Prostate gland (tissue), 2 donors: ENCODE measurements around the gene ATXN1. TPM values are rescaled to one million over a fixed set of nuclear protein-coding genes. Genes with fewer than 3 reads are reported as not detected.

Experiments
- DNase-seq: peaks from one replicate; pipeline ENCODE4 v3.0.0-alpha.2; 2019; ENCODE audit warnings: low spot score
- H3K27ac ChIP-seq, 2 donors: fragments of 200-600 bp; sonication (generic); 2 replicates each; pipeline ENCODE4 v1.5.1; 2017 to 2019
- H3K27me3 ChIP-seq: fragments of 200-600 bp; sonication (generic); replicated peaks from 2 replicates; pipeline ENCODE4 v1.5.1; 2019; ENCODE audit not compliant: insufficient read depth
- H3K36me3 ChIP-seq, 2 donors: fragments of 200-600 bp; sonication (generic); 1 replicate in 1 of 2; 2 replicates in 1 of 2; pipeline versions ENCODE4 v1.5.1 to v1.8.1; 2017 to 2019
- H3K4me1 ChIP-seq: fragments of 200-600 bp; sonication (generic); replicated peaks from 2 replicates; pipeline ENCODE4 v1.5.1; 2019
- H3K4me3 ChIP-seq, 2 donors: fragments of 200-600 bp; sonication (generic); 2 replicates each; pipeline ENCODE4 v1.5.1; 2017 to 2019
- H3K9me3 ChIP-seq: fragments of 200-600 bp; sonication (generic); 2 replicates; pipeline ENCODE4 v1.5.1; 2017
- POLR2A ChIP-seq: fragments of 450-650 bp; IDR thresholded peaks from one replicate; pipeline ENCODE4 v1.6.1; 2016; ENCODE audit warnings: antibody characterized with exemption, mild to moderate bottlenecking
- POLR2AphosphoS5 ChIP-seq: sonication (generic); formaldehyde crosslinking; IDR thresholded peaks from one replicate; pipeline ENCODE4 v1.6.1; 2017; ENCODE audit warnings: antibody characterized with exemption
- WGBS: methylation state at CpG from one replicate; pipeline ENCODE4 v1.1.5; 2018; 5-methylcytosine and 5-hydroxymethylcytosine counted together
- intact Hi-C: fragments of 100-400 bp; cut with DNase I; formaldehyde crosslinking; loops from one replicate; pipeline ENCODE4 v1.14.2; 2022
- total RNA-seq, 2 donors: library from RNA; depleted of rRNA; stranded (reverse); fragments of >200 nt; gene quantifications; one replicate each; pipeline ENCODE4 v1.1.0, GENCODE V29; 2016
- TF ChIP-seq, protein P1 (sequence below), 4 experiments: fragments of 200-600 bp in 2 of 4; fragments of 450-650 bp in 2 of 4; sonication (generic) in 2 of 4; IDR thresholded peaks; 1 replicate in 3 of 4; 2 replicates in 1 of 4; pipeline ENCODE4 v1.5.1; 2016 to 2019; ENCODE audit warnings: antibody characterized with exemption in 4 of 4, mild to moderate bottlenecking in 2 of 4, moderate library complexity in 2 of 4

ATXN1 gene
- total RNA-seq, 2 donors from 2014 or later, result 28.5 to 89.0 TPM

DNA sequence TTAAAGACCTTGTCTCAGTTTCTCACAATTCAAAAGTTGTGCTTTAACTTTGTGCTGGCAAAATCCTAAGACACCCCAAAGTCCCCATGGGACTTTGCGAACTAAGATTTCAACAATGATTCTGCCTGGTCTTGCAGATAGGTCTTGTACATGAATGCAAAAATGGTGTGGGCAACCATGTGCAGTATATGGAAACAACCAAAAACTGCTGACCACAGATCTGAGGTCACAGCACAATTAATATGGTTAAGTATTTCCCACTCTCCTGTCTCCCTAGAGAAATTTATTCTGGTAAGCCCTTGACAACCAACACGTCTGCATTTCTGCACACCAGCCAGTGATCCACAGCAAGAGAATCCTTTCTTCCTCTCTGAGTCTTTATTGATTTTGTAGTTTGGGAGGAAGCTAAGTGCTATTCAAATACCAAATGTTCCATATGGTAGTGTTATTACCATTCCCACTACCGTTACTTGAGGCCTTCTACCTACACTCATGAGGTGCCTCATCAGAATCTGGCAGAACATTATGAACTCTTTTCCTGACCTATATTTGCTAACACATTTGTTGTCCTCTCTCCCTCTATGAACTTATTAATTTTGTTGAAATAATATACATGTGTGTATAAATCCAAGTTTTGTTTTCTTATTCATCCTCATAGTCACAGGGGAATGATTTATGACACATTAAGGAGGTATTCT, 178.7 kb downstream of the ATXN1 start:
- Histone ChIP-seq H3K4me3 (no peak overlapping the region), H3K4me1 (no peaks in the 10 kb centered on the region), H3K27me3 (no peaks in the 10 kb centered on the region), H3K9me3 (no peaks in the 10 kb centered on the region), H3K27ac (peak overlapping the region; percentile 30 to 53), H3K36me3 (no peaks in the 10 kb centered on the region)
- TF ChIP-seq POLR2AphosphoS5 (no peak), POLR2A (no peak)
- TF ChIP-seq, protein P1, sequence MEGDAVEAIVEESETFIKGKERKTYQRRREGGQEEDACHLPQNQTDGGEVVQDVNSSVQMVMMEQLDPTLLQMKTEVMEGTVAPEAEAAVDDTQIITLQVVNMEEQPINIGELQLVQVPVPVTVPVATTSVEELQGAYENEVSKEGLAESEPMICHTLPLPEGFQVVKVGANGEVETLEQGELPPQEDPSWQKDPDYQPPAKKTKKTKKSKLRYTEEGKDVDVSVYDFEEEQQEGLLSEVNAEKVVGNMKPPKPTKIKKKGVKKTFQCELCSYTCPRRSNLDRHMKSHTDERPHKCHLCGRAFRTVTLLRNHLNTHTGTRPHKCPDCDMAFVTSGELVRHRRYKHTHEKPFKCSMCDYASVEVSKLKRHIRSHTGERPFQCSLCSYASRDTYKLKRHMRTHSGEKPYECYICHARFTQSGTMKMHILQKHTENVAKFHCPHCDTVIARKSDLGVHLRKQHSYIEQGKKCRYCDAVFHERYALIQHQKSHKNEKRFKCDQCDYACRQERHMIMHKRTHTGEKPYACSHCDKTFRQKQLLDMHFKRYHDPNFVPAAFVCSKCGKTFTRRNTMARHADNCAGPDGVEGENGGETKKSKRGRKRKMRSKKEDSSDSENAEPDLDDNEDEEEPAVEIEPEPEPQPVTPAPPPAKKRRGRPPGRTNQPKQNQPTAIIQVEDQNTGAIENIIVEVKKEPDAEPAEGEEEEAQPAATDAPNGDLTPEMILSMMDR (IDR thresholded peaks at IDR 0.05), result no peak
- WGBS, result 82% methylated on average over 3 of the region's 3 CpGs
- intact Hi-C loops, result no loop called here
- no peak for DNase-seq

DNA sequence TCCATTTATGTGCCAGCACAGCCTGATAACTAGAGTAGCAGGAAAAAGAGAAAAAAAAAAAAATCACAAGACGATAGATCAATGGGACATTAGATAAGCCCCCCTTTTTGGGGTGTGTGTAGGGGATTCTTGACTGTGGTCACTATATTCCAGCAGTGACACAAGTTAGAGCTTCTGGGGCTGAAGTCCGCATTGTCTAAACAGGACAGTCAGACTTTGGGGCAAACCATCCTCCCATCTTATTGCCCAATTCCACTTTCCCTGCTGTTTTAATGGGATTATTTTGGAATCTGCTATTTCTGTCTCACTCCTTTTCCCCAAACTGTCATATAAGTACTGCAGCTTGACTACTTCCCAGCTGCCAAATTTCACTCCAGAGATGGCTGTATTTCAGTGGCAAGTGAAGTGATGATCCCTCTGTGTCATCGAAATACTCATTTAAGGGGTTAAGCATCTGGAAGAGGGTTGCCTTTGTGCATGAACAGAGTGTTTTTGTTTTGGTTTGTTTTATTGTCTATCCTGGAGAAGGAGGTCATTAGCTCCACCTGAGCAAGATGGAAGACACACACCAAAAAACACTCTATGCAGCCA, 182.5 kb downstream of the ATXN1 start:
- no peak for TF ChIP-seq POLR2AphosphoS5
- TF ChIP-seq, protein P1 (IDR thresholded peaks at IDR 0.05), result no peak
- no peak for TF ChIP-seq POLR2A
- no peak overlapping the region for H3K4me3 ChIP-seq
- intact Hi-C loops, result no loop called here
- H3K9me3 ChIP-seq, result no peaks in the 10 kb centered on the region
- H3K27me3 ChIP-seq, result no peaks in the 10 kb centered on the region
- no peak for DNase-seq
- WGBS, result 91% methylated on average over 3 of the region's 3 CpGs
- no peak overlapping the region for H3K27ac ChIP-seq
- no peaks in the 10 kb centered on the region for H3K36me3 ChIP-seq
- H3K4me1 ChIP-seq, result no peaks in the 10 kb centered on the region

DNA sequence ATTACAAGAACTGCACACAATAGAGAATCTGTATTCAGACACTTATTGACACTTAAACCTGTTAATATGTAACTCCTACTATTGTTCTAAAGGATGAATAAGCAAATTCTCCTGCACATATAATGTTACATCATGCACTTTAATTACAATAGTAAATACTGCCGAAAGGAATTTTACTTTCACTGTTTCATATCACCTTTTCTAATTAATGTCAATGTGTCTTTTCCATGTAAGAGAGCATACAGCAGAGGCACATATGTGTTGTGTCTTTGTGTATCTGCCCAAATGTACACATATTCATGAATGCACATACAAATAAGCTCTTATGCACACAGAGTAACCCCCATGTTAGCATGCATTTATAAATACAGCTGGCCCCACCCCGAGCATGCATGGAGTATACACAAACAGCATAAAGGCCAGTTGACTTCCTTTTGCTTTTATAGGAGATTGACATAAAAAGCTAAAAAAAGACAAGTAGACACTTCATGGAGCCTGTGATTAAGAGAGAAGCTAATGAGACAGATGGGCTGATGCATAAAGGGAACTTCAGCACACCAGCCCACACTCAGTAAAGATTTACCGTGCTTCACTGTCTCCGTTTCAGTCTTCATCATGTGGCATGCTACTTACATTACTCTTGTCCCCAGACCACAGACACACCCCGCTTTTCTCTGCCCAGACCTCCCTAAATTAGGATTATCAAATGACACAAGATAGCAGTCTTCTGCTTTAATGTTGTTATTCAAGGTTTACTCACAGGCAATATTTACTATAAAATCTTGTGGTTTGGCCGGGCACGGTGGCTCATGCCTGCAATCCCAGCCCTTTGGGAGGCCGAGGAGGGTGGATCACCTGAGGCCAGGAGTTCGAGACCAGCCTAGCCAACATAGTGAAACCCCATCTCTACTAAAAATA, 184.6 kb downstream of the ATXN1 start:
- WGBS, result 53% methylated on average over 9 of the region's 9 CpGs
- no peak for TF ChIP-seq POLR2A
- Histone ChIP-seq H3K27ac (no peak overlapping the region), H3K36me3 (no peaks in the 10 kb centered on the region), H3K4me1 (no peaks in the 10 kb centered on the region), H3K27me3 (no peaks in the 10 kb centered on the region), H3K4me3 (no peak overlapping the region), H3K9me3 (no peaks in the 10 kb centered on the region)
- intact Hi-C loops, result no loop called here
- DNase-seq, result no peak

DNA sequence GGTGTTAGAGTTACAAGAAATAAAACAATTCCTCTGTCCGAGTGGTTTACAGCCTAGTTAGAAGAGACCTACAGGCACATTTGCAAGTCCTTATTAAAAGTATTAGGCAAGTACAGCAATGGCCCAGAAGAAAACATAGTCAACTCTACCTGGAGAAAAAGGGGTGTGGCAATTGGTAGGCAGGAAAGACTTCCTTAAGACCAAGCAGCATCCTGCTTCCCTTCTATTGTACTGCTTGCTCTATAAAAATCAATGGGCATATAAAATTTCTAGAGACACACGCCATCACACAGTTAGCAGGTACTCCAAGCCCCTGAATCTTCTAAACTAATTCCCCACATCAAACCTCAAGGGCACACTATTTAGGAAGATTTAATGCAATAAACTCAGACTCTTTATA, 185.6 kb downstream of the ATXN1 start:
- Histone ChIP-seq H3K36me3 (no peaks in the 10 kb centered on the region), H3K27me3 (no peaks in the 10 kb centered on the region), H3K27ac (no peak overlapping the region), H3K4me3 (no peak overlapping the region), H3K9me3 (no peaks in the 10 kb centered on the region), H3K4me1 (no peaks in the 10 kb centered on the region)
- intact Hi-C loops, result no loop called here
- no peak for DNase-seq
- WGBS, result 45% methylated on average over 2 of the region's 2 CpGs
- TF ChIP-seq POLR2A, result no peak
- TF ChIP-seq, protein P1 (IDR thresholded peaks at IDR 0.05), result no peak
- no peak for TF ChIP-seq POLR2AphosphoS5

DNA sequence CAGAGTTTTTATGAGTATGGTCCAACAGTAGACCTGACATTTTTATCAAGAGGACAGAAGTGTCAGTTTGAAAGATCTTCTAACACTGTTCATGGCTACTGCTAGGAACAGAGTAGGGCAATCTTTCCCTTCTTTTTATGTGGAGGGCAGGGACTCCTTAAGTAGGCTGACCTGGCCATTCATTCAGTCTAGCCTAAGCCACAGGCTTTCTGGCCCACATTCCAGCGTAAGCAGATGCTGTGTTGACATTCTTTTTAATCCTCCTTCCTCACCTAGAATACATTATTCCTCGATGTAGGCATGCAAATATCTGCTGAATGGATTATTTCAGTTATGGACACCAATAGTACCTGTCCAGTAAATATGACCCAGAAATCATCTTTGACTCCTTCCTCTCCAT, 188.3 kb downstream of the ATXN1 start:
- intact Hi-C loops, result no loop called here
- TF ChIP-seq POLR2AphosphoS5 (no peak), POLR2A (no peak)
- TF ChIP-seq, protein P1 (IDR thresholded peaks at IDR 0.05), result no peak
- H3K27me3 ChIP-seq, result no peaks in the 10 kb centered on the region
- peaks cover 10% of the 10 kb centered on the region for H3K4me1 ChIP-seq
- WGBS, result 74% methylated on average over 2 of the region's 2 CpGs
- no peak overlapping the region for H3K4me3 ChIP-seq
- no peaks in the 10 kb centered on the region for H3K36me3 ChIP-seq
- no peaks in the 10 kb centered on the region for H3K9me3 ChIP-seq
- no peak for DNase-seq
- no peak overlapping the region for H3K27ac ChIP-seq
